Common myeloid progenitor, CD34-positive (primary cell): Measurements from ENCODE around the gene DNAI7.

ENCODE experiments used
- CTCF ChIA-PET: fragments of 350-600 bp; sonication (Branson Sonifier 250); formaldehyde crosslinking; loops from one replicate; lab custom pipeline; 2021; ENCODE audit warnings: antibody characterized with exemption; lab: Charles Lee
- POLR2A ChIA-PET: fragments of 350-600 bp; sonication (Branson Sonifier 250); formaldehyde crosslinking; loops from one replicate; lab custom pipeline; 2021; ENCODE audit warnings: antibody characterized with exemption; lab: Charles Lee
- DNase-seq, 3 donors: peaks; one replicate each; pipeline versions ENCODE4 v3.0.0 to v3.0.0-alpha.2; 2013
- H3K27ac ChIP-seq, 2 experiments: 1 replicate in 1 of 2; 2 replicates in 1 of 2; pipeline ENCODE4 v1.7.0; 2013; ENCODE audit warnings: inconsistent platforms in 2 of 2, low read length in 2 of 2, mild to moderate bottlenecking in 2 of 2, low read depth in 1 of 2, moderate library complexity in 1 of 2; ENCODE audit not compliant: severe bottlenecking in 2 of 2, insufficient read depth in 1 of 2, poor library complexity in 1 of 2
- H3K27me3 ChIP-seq, 5 experiments: replicated peaks in 2 of 5; 1 replicate in 3 of 5; 2 replicates in 2 of 5; pipeline versions ENCODE4 v1.6.1 to v1.7.0; 2013; ENCODE audit warnings: low read length in 4 of 5, mild to moderate bottlenecking in 2 of 5, moderate library complexity in 2 of 5, inconsistent platforms in 1 of 5; ENCODE audit not compliant: insufficient read depth in 5 of 5, control insufficient read depth in 4 of 5
- H3K36me3 ChIP-seq, 4 experiments: 1 replicate in 2 of 4; 2 replicates in 2 of 4; pipeline versions ENCODE4 v1.6.1 to v1.7.0; 2013; ENCODE audit warnings: low read length in 3 of 4, control low read depth in 1 of 4, mild to moderate bottlenecking in 1 of 4; ENCODE audit not compliant: control insufficient read depth in 4 of 4, insufficient read depth in 4 of 4
- H3K4me1 ChIP-seq, 4 experiments: 1 replicate in 3 of 4; 2 replicates in 1 of 4; pipeline versions ENCODE4 v1.6.1 to v1.7.1; 2013; ENCODE audit warnings: low read length in 3 of 4, mild to moderate bottlenecking in 3 of 4, control low read depth in 1 of 4, inconsistent platforms in 1 of 4, moderate library complexity in 1 of 4; ENCODE audit not compliant: control insufficient read depth in 4 of 4, insufficient read depth in 4 of 4; ENCODE audit errors: control extremely low read depth in 1 of 4
- H3K4me3 ChIP-seq, 7 experiments: 1 replicate in 4 of 7; 2 replicates in 3 of 7; pipeline versions ENCODE4 v1.5.1 to v1.7.0; 2013; ENCODE audit warnings: mild to moderate bottlenecking in 7 of 7, low read length in 6 of 7, moderate library complexity in 6 of 7, inconsistent platforms in 2 of 7, low read depth in 2 of 7, control low read depth in 1 of 7; ENCODE audit not compliant: insufficient read depth in 4 of 7, control insufficient read depth in 1 of 7; ENCODE audit errors: extremely low read depth in 1 of 7
- H3K9me3 ChIP-seq, 5 experiments: 1 replicate in 4 of 5; 2 replicates in 1 of 5; pipeline versions ENCODE4 v1.6.1 to v1.7.1; 2013; ENCODE audit warnings: low read length in 4 of 5, mild to moderate bottlenecking in 2 of 5, inconsistent platforms in 1 of 5, low read depth in 1 of 5, moderate library complexity in 1 of 5; ENCODE audit not compliant: control insufficient read depth in 4 of 5, insufficient read depth in 2 of 5; ENCODE audit errors: control extremely low read depth in 1 of 5
- WGBS: methylation state at CpG from one replicate; pipeline ENCODE4 v1.1.5; 2013; ENCODE audit not compliant: insufficient coverage; 5-methylcytosine and 5-hydroxymethylcytosine counted together

DNAI7 gene

DNA sequence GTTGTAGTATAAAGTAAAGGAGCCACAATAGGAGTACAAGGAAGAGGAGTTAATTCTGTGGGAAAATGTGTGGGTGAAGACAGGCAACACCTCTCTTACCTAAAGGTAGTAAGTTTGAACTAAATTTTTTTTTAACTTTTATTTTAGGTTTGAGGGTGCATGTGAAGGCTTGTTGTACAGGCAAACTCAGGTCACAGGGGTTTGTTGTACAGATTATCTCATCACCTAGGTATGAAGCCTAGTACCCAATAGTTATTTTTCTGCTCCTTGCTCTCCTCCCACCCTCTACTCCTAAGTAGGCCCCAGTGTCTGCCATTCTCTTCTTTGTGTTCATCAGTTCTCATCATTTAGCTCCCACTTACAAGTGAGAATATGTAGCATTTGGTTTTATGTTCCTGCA lies 70.5 kb downstream of the DNAI7 start:
- H3K27me3 ChIP-seq: no peaks in the 10 kb centered on the region
- DNase-seq: no peak
- H3K4me3 ChIP-seq: no peak overlapping the region
- ChIA-PET CTCF (interaction anchor here (1.3 kb wide), 2 partner anchors 10 to 13 kb away, joined by 3 read pairs; no protein-coding TSS in a partner anchor), POLR2A (no interaction called here)
- H3K27ac ChIP-seq: no peak overlapping the region
- no peaks in the 10 kb centered on the region for H3K36me3 ChIP-seq
- no peaks in the 10 kb centered on the region for H3K4me1 ChIP-seq
- no peaks in the 10 kb centered on the region for H3K9me3 ChIP-seq

DNA sequence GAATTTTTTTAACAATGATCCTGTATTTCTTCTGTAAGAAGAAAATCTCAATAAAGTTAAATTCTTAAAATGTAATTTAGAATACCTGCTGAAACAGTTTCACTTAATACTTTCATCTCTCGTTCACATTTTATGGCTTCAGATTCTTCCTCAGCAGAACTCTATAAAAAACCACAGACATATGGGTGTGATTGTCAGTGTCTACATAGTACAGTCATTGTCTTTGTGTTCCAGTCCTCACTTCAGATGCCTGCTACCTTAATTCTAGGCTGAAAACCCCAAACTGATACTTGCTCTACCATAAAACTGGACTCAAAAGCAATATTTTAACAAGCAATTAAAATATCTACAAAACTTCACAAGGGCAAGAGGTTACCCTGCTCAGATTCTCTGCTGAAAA lies 71.8 kb downstream of the DNAI7 start:
- no peak overlapping the region for H3K27ac ChIP-seq
- ChIA-PET POLR2A (no interaction called here), CTCF (interaction anchor here (0.6 to 1.0 kb wide), 2 partner anchors 13 to 34 kb away, joined by 3 read pairs; no protein-coding TSS in a partner anchor)
- no peak for DNase-seq
- H3K4me3 ChIP-seq: no peak overlapping the region
- H3K27me3 ChIP-seq: no peaks in the 10 kb centered on the region
- no peaks in the 10 kb centered on the region for H3K36me3 ChIP-seq
- no CpG with 5 or more reads among the region's 1 CpG for WGBS
- H3K4me1 ChIP-seq: no peaks in the 10 kb centered on the region
- no peaks in the 10 kb centered on the region for H3K9me3 ChIP-seq

DNA sequence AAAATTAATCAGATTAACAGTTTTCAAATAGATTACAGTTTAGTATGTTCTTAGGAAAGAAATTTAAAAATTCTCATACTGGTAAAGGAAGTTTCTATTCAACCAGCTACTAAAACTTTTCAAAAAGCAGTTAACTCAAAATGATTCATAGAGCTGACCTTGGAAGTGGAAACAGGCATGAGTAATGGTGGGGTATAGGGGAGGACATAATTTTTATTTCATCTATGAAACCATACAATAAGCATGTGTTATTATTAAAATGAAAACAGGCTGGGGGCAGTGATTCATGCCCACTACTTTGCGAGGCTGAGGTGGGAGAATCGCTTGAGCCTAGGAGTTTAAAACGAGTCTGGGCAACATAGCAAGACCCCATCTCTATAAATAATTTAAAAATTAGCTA lies 73.0 kb downstream of the DNAI7 start:
- Histone ChIP-seq H3K9me3 (no peaks in the 10 kb centered on the region), H3K36me3 (no peaks in the 10 kb centered on the region), H3K27me3 (no peaks in the 10 kb centered on the region), H3K4me1 (no peaks in the 10 kb centered on the region), H3K27ac (no peak overlapping the region), H3K4me3 (no peak overlapping the region)
- ChIA-PET POLR2A (no interaction called here), CTCF (interaction anchor here (0.6 to 2.5 kb wide), 4 partner anchors 10 to 135 kb away, joined by 3 to 7 read pairs (median 5); no protein-coding TSS in a partner anchor)
- DNase-seq: no peak
- WGBS: no CpG with 5 or more reads among the region's 3 CpGs

DNA sequence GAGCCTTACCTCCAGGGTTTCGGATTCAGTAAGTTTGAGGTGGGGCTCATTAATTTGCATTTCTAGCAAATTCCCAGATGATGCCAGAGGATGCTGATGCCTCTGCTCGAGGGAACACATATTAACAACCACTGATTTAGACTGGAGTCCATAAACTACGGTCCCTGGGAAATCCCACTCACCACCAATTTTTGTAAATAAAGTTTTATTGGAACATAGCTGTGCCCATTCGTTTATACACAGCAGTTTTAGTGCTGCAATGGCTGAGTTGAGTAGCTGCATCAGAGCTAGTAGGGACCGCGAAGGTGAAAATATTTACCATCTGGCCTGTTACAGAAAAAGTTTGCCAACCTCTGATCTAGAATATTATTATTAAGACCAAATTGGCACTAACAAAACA lies 73.8 kb downstream of the DNAI7 start:
- 100% methylated on average over 2 of the region's 6 CpGs for WGBS
- Histone ChIP-seq H3K36me3 (no peaks in the 10 kb centered on the region), H3K4me3 (no peak overlapping the region), H3K27me3 (no peaks in the 10 kb centered on the region), H3K9me3 (no peaks in the 10 kb centered on the region), H3K27ac (no peak overlapping the region), H3K4me1 (no peaks in the 10 kb centered on the region)
- POLR2A ChIA-PET: no interaction called here
- CTCF ChIA-PET: interaction anchor here (1.0 to 2.5 kb wide), 3 partner anchors 10 to 134 kb away, joined by 3 to 7 read pairs (median 7); no protein-coding TSS in a partner anchor
- no peak for DNase-seq

DNA sequence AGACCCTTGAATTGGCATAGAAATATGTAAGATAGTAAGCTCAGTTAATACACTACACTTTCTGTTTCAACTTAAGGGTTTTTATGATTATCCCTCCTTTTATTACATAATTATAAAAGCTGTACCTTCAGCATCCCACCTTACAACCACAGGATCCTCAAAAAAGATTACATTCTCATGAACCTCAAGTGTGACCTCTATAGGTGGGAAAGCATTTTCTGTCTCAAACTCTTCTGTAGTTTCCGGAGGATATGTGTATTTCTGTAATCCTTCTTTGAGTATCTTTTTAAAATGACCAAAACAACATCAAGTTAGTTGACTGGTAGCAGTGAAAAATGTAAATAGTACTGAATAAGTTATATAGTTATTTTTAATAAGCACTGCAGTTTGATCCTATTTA lies 75.9 kb downstream of the DNAI7 start:
- no peak overlapping the region for H3K27ac ChIP-seq
- ChIA-PET POLR2A (no interaction called here), CTCF (interaction anchor here (0.7 to 2.1 kb wide), 4 partner anchors 34 to 157 kb away, joined by 3 to 7 read pairs (median 3); no protein-coding TSS in a partner anchor)
- H3K9me3 ChIP-seq: no peaks in the 10 kb centered on the region
- H3K27me3 ChIP-seq: no peaks in the 10 kb centered on the region
- WGBS: no CpG with 5 or more reads among the region's 1 CpG
- no peaks in the 10 kb centered on the region for H3K4me1 ChIP-seq
- no peak overlapping the region for H3K4me3 ChIP-seq
- H3K36me3 ChIP-seq: no peaks in the 10 kb centered on the region
- peak; percentile 5 to 24 (median 15) for DNase-seq

DNA sequence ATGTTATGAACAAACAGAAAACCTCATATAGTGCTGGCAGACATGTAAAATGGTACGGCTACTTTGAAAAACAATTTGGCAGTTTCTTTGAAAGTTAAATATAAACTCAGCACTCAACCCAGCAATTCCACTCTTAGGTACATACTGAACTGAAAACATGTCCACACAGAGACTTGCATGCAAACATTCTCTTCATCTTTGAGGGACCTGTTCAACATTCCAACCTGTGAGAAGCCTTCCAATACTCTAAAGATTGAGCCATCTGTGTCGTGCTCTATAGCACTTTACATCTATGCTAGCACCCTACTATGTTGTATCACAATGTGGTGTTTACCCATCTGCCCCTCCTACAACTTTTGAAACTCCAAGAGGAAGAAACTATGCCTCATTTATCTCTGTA lies 79.3 kb downstream of the DNAI7 start:
- DNase-seq: no peak
- H3K27ac ChIP-seq: no peak overlapping the region
- 100% methylated on average over 1 of the region's 2 CpGs for WGBS
- H3K36me3 ChIP-seq: no peaks in the 10 kb centered on the region
- no peaks in the 10 kb centered on the region for H3K4me1 ChIP-seq
- H3K4me3 ChIP-seq: no peak overlapping the region
- H3K27me3 ChIP-seq: no peaks in the 10 kb centered on the region
- ChIA-PET POLR2A (no interaction called here), CTCF (no interaction called here)
- H3K9me3 ChIP-seq: no peaks in the 10 kb centered on the region

DNA sequence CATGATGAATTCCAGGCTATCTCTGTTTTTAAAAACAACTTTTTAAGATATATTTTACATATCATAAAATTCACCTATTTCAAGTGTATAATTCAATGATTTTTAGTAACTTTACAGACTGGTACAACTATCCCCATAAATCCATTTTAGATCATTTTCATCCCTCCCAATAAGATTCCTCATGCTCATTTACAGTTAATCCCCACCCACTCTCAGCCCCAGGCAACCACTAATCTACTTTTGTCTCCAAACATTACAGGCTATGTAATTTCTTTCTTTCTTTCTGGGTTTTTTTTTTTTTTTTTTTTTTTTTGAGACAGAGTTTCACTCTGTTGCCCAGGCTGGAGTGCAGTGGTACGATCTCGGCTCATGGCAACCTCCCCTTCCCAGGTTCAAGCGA lies 81.3 kb downstream of the DNAI7 start:
- CTCF ChIA-PET: no interaction called here
- 100% methylated on average over 3 of the region's 3 CpGs for whole genome bisulfite sequencing
- no peak overlapping the region for H3K27ac ChIP-seq
- no peaks in the 10 kb centered on the region for H3K27me3 ChIP-seq
- H3K4me1 ChIP-seq: no peaks in the 10 kb centered on the region
- POLR2A ChIA-PET: no interaction called here
- peaks cover 7 to 17% (median 9%) of the 10 kb centered on the region in 4 experiments for H3K36me3 ChIP-seq
- H3K4me3 ChIP-seq: no peak overlapping the region
- H3K9me3 ChIP-seq: peaks cover 0 to 5% (median 0%) of the 10 kb centered on the region in 5 experiments
- DNase-seq: no peak
